GM12878 (cell line): ENCODE measurements around the gene GLT6D1. TPM values are rescaled to one million over a fixed set of nuclear protein-coding genes. Genes with fewer than 3 reads are reported as not detected.

Source experiments
- ATAC-seq: fragments of 200-7000 bp; cut with Tn5 transposase; 3 replicates; pipeline ENCODE4 v1.9.1; 2020; ENCODE audit warnings: mild to moderate bottlenecking, moderate library complexity
- BruUV-seq: library from RNA; stranded (reverse); fragments of 400-500 nt; replicated peaks from 2 replicates; lab custom pipeline; 2021; lab: Mats Ljungman, UMichigan
- CTCF ChIA-PET: fragments of 300-600 bp; sonication (Branson Sonifier 250); formaldehyde crosslinking; extraction: SDS; loops from one replicate; lab custom pipeline; 2021; ENCODE audit warnings: inconsistent platforms; lab: Yijun Ruan, JAX
- POLR2A ChIA-PET: fragments of 350-600 bp; formaldehyde crosslinking; extraction: SDS; loops from one replicate; lab custom pipeline; 2021; ENCODE audit warnings: inconsistent platforms; lab: Charles Lee
- RAD21 ChIA-PET: fragments of 300-600 bp; sonication (Branson Sonifier 250); formaldehyde crosslinking; loops from one replicate; lab custom pipeline; 2023; ENCODE audit warnings: antibody characterized with exemption; ENCODE audit not compliant: unreplicated experiment; lab: Charles Lee
- SMC1A ChIA-PET: fragments of 300-600 bp; sonication (Branson Sonifier 250); formaldehyde crosslinking; loops from one replicate; lab custom pipeline; 2023; ENCODE audit not compliant: unreplicated experiment, uncharacterized antibody; lab: Charles Lee
- DNase-seq: peaks from one replicate; pipeline ENCODE4 v3.0.0-alpha.2; 2011; ENCODE audit warnings: low read depth, low spot score
- FAIRE-seq: peaks from 3 replicates; lab custom pipeline; 2011; peaks lifted over from hg19 to GRCh38; lab: Jason Lieb, UNC
- H2AFZ ChIP-seq: 2 replicates; pipeline ENCODE4 v1.6.0; 2011; ENCODE audit warnings: low read depth, low read length, control low read depth; ENCODE audit not compliant: control insufficient read depth
- H3K27ac ChIP-seq: 2 replicates; pipeline ENCODE4 v1.5.1; 2011; ENCODE audit warnings: control low read depth; ENCODE audit not compliant: control insufficient read depth, insufficient read depth
- H3K27me3 ChIP-seq, 2 experiments: replicated peaks in 1 of 2; 2 replicates each; pipeline versions ENCODE4 v1.6.0 to v1.6.1; 2011; ENCODE audit warnings: low read length in 1 of 2; ENCODE audit not compliant: control insufficient read depth in 2 of 2, insufficient read depth in 2 of 2
- H3K36me3 ChIP-seq, 2 experiments: 2 replicates each; pipeline ENCODE4 v1.5.1; 2011; ENCODE audit warnings: low read length in 1 of 2; ENCODE audit not compliant: control insufficient read depth in 2 of 2, insufficient read depth in 2 of 2
- H3K4me1 ChIP-seq: 2 replicates; pipeline ENCODE4 v1.6.1; 2011; ENCODE audit warnings: mild to moderate bottlenecking, low read length, moderate library complexity, mixed read lengths; ENCODE audit not compliant: control insufficient read depth, insufficient read depth
- H3K4me2 ChIP-seq: 2 replicates; pipeline ENCODE4 v1.6.0; 2011; ENCODE audit warnings: control low read depth; ENCODE audit not compliant: control insufficient read depth, insufficient read depth
- H3K4me3 ChIP-seq: fragments of 200-600 bp; sonication (generic); 2 replicates; pipeline ENCODE4 v1.5.1; 2016
- H3K79me2 ChIP-seq: 2 replicates; pipeline ENCODE4 v1.6.0; 2011; ENCODE audit warnings: low read length; ENCODE audit not compliant: control insufficient read depth, insufficient read depth
- H3K9ac ChIP-seq: 2 replicates; pipeline ENCODE4 v1.8.0; 2011; ENCODE audit warnings: low read length, control low read depth, mixed read lengths; ENCODE audit not compliant: control insufficient read depth, insufficient read depth
- H3K9me3 ChIP-seq: replicated peaks from 3 replicates; pipeline ENCODE4 v1.5.1; 2011; ENCODE audit warnings: mild to moderate bottlenecking, low read length; ENCODE audit not compliant: control insufficient read depth, insufficient read depth
- H4K20me1 ChIP-seq: 2 replicates; pipeline ENCODE4 v1.6.0; 2011; ENCODE audit not compliant: control insufficient read depth, insufficient read depth
- BCL11A ChIP-seq: IDR thresholded peaks from 2 replicates; pipeline ENCODE4 v1.6.1; 2011; ENCODE audit warnings: low read depth, low read length
- BMI1 ChIP-seq: fragments of 450-650 bp; IDR thresholded peaks from 2 replicates; pipeline ENCODE4 v1.6.1; 2016; ENCODE audit warnings: mild to moderate bottlenecking, moderate library complexity, borderline replicate concordance
- DPF2 ChIP-seq: fragments of 450-650 bp; IDR thresholded peaks from 2 replicates; pipeline ENCODE4 v1.6.1; 2017; ENCODE audit warnings: mild to moderate bottlenecking
- HDAC6 ChIP-seq: fragments of 200-600 bp; sonication (generic); IDR thresholded peaks from one replicate; pipeline ENCODE4 v1.8.0; 2017; ENCODE audit warnings: antibody characterized with exemption; ENCODE audit not compliant: unreplicated experiment
- HDGF ChIP-seq: fragments of 450-650 bp; IDR thresholded peaks from 2 replicates; pipeline ENCODE4 v1.6.1; 2016; ENCODE audit warnings: antibody characterized with exemption
- IRF4 ChIP-seq: IDR thresholded peaks from 2 replicates; pipeline ENCODE4 v1.6.1; 2011; ENCODE audit warnings: low read depth, low read length
- KDM1A ChIP-seq: fragments of 200-600 bp; sonication (generic); IDR thresholded peaks from 2 replicates; pipeline ENCODE4 v1.6.1; 2016; ENCODE audit warnings: borderline replicate concordance
- NR2C2 ChIP-seq: IDR thresholded peaks from 2 replicates; pipeline ENCODE4 v1.6.1; 2011; ENCODE audit warnings: borderline replicate concordance, low read depth; ENCODE audit not compliant: control insufficient read depth, insufficient read length
- POLR2A ChIP-seq: IDR thresholded peaks from 2 replicates; pipeline ENCODE4 v1.6.1; 2011; ENCODE audit warnings: low read depth, mild to moderate bottlenecking, low read length
- SIX5 ChIP-seq: IDR thresholded peaks from 2 replicates; pipeline ENCODE4 v1.6.1; 2011; ENCODE audit warnings: mild to moderate bottlenecking, low read depth, low read length, moderate library complexity; ENCODE audit not compliant: severe bottlenecking
- TAF1 ChIP-seq: IDR thresholded peaks from 2 replicates; pipeline ENCODE4 v1.6.1; 2011; ENCODE audit warnings: mild to moderate bottlenecking, low read depth, low read length, borderline replicate concordance
- ZBED1 ChIP-seq: IDR thresholded peaks from 2 replicates; pipeline ENCODE4 v1.6.1; 2016; ENCODE audit warnings: borderline replicate concordance
- ZSCAN29 ChIP-seq: fragments of 450-650 bp; IDR thresholded peaks from 2 replicates; pipeline ENCODE4 v1.6.1; 2017; ENCODE audit warnings: mild to moderate bottlenecking, moderate library complexity
- WGBS: methylation state at CpG from one replicate; pipeline ENCODE4 v1.1.6; 2016; ENCODE audit warnings: low lambda C conversion rate; ENCODE audit not compliant: insufficient replicate concordance, insufficient coverage; ENCODE audit errors: missing lambda C conversion rate; 5-methylcytosine and 5-hydroxymethylcytosine counted together
- in situ Hi-C: fragments of 300-500 bp; cut with MboI; formaldehyde crosslinking; loops from 9 replicates; pipeline ENCODE4 v1.14.3; 2018; ENCODE audit warnings: mixed read lengths
- intact Hi-C: fragments of 100-400 bp; cut with micrococcal nuclease; formaldehyde crosslinking; loops from one replicate; pipeline ENCODE4 v1.14.2; 2022; ENCODE audit not compliant: unreplicated experiment
- polyA plus RNA-seq, 11 experiments: library from polyadenylated mRNA; depleted of rRNA in 4 of 11; unstranded in 6 of 11; stranded (reverse) in 5 of 11; fragments of >200 nt; fragmentation: Nextera tagmentation in 4 of 11; fragmentation: Illumina TruSeq in 1 of 11; extraction: Ambion mirVana in 4 of 11; extraction: Trizol in 1 of 11; gene quantifications; 1 replicate in 1 of 11; 2 replicates in 10 of 11; pipeline versions ENCODE4 v1.2.1 to v1.2.3, GENCODE V29; 2011 to 2016; ENCODE audit warnings: inconsistent platforms in 2 of 11, missing spikeins in 2 of 11, low read depth in 1 of 11
- total RNA-seq, 4 experiments: library from RNA; depleted of rRNA in 3 of 4; stranded (reverse); fragments of >200 nt in 3 of 4; fragmentation: Illumina TruSeq in 1 of 4; extraction: Trizol in 1 of 4; gene quantifications; 2 replicates each; pipeline versions ENCODE4 v1.2.1 to v1.2.3, GENCODE V29; 2013 to 2021
- TF ChIP-seq, protein P1 (sequence below): fragments of 450-650 bp; IDR thresholded peaks from 2 replicates; pipeline ENCODE4 v1.6.1; 2017; ENCODE audit warnings: mild to moderate bottlenecking, low read depth, inconsistent platforms; ENCODE audit not compliant: poor library complexity, severe bottlenecking
- TF ChIP-seq, protein P2 (sequence below): fragments of 450-650 bp; IDR thresholded peaks from 2 replicates; pipeline ENCODE4 v1.6.1; 2018; ENCODE audit warnings: mild to moderate bottlenecking, low read depth, moderate library complexity; ENCODE audit not compliant: partially characterized antibody
- TF ChIP-seq, protein P3 (sequence below): IDR thresholded peaks from 2 replicates; pipeline ENCODE4 v1.6.1; 2012; ENCODE audit warnings: mild to moderate bottlenecking, low read depth, low read length
- TF ChIP-seq, protein P4 (sequence below): IDR thresholded peaks from 2 replicates; pipeline ENCODE4 v1.6.1; 2011; ENCODE audit warnings: low read depth, mild to moderate bottlenecking, low read length, moderate library complexity, borderline replicate concordance; ENCODE audit errors: extremely low read depth

The GLT6D1 gene
- total and polyA plus RNA-seq, 10 of the 15 experiments (the other 5 are each of a cell fraction or from before 2014, with no cell fraction given) = not detected

DNA sequence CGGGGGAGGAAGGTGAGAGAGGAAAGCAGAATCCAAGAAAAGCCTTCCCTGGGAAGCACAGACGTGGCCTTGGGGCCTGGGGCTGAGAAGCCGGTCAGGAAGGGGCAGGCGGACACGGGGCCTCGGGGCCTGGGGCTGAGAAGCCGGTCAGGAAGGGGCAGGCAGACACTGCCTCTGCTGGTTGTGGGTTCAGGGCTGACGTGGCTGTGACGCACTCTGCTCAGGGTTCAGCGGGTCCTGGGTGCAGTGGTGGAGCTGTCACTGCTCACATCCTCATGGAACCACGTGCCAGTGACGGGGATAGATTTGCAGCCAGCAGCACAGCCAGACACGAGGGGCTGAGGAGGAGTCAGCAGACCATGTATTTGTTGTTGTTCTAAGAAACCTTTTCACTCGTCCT lies 65.0 kb downstream of the GLT6D1 start:
- H2AFZ ChIP-seq = no peak overlapping the region
- H3K27me3 ChIP-seq = no peaks in the 10 kb centered on the region
- BruUV-seq = no TSS peak
- POLR2A ChIA-PET = no interaction called here
- in situ Hi-C loops = no loop called here
- CTCF ChIA-PET = no interaction called here
- H3K36me3 ChIP-seq = no peaks in the 10 kb centered on the region
- no peak for ATAC-seq
- DNase-seq = no peak
- 34% methylated on average over 14 of the region's 14 CpGs for WGBS
- H3K4me3 ChIP-seq = no peak overlapping the region
- intact Hi-C loops = no loop called here
- H3K27ac ChIP-seq = no peak overlapping the region
- no peak overlapping the region for H3K9ac ChIP-seq
- SMC1A ChIA-PET = no interaction called here
- H3K9me3 ChIP-seq = no peaks in the 10 kb centered on the region
- no peak for FAIRE-seq
- no peak overlapping the region for H3K4me2 ChIP-seq
- H3K4me1 ChIP-seq = no peaks in the 10 kb centered on the region
- RAD21 ChIA-PET = no interaction called here
- H4K20me1 ChIP-seq = no peaks in the 10 kb centered on the region
- no peaks in the 10 kb centered on the region for H3K79me2 ChIP-seq
- TF ChIP-seq DPF2 (no peak), KDM1A (no peak), SIX5 (no peak), HDGF (no peak), TAF1 (no peak), POLR2A (no peak), ZSCAN29 (no peak), ZBED1 (no peak), IRF4 (no peak), BCL11A (no peak), HDAC6 (no peak), NR2C2 (no peak), BMI1 (no peak)
- TF ChIP-seq, protein P1, sequence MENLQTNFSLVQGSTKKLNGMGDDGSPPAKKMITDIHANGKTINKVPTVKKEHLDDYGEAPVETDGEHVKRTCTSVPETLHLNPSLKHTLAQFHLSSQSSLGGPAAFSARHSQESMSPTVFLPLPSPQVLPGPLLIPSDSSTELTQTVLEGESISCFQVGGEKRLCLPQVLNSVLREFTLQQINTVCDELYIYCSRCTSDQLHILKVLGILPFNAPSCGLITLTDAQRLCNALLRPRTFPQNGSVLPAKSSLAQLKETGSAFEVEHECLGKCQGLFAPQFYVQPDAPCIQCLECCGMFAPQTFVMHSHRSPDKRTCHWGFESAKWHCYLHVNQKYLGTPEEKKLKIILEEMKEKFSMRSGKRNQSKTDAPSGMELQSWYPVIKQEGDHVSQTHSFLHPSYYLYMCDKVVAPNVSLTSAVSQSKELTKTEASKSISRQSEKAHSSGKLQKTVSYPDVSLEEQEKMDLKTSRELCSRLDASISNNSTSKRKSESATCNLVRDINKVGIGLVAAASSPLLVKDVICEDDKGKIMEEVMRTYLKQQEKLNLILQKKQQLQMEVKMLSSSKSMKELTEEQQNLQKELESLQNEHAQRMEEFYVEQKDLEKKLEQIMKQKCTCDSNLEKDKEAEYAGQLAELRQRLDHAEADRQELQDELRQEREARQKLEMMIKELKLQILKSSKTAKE = no peak
- TF ChIP-seq, protein P2, sequence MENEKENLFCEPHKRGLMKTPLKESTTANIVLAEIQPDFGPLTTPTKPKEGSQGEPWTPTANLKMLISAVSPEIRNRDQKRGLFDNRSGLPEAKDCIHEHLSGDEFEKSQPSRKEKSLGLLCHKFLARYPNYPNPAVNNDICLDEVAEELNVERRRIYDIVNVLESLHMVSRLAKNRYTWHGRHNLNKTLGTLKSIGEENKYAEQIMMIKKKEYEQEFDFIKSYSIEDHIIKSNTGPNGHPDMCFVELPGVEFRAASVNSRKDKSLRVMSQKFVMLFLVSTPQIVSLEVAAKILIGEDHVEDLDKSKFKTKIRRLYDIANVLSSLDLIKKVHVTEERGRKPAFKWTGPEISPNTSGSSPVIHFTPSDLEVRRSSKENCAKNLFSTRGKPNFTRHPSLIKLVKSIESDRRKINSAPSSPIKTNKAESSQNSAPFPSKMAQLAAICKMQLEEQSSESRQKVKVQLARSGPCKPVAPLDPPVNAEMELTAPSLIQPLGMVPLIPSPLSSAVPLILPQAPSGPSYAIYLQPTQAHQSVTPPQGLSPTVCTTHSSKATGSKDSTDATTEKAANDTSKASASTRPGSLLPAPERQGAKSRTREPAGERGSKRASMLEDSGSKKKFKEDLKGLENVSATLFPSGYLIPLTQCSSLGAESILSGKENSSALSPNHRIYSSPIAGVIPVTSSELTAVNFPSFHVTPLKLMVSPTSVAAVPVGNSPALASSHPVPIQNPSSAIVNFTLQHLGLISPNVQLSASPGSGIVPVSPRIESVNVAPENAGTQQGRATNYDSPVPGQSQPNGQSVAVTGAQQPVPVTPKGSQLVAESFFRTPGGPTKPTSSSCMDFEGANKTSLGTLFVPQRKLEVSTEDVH = no peak
- TF ChIP-seq, protein P3, sequence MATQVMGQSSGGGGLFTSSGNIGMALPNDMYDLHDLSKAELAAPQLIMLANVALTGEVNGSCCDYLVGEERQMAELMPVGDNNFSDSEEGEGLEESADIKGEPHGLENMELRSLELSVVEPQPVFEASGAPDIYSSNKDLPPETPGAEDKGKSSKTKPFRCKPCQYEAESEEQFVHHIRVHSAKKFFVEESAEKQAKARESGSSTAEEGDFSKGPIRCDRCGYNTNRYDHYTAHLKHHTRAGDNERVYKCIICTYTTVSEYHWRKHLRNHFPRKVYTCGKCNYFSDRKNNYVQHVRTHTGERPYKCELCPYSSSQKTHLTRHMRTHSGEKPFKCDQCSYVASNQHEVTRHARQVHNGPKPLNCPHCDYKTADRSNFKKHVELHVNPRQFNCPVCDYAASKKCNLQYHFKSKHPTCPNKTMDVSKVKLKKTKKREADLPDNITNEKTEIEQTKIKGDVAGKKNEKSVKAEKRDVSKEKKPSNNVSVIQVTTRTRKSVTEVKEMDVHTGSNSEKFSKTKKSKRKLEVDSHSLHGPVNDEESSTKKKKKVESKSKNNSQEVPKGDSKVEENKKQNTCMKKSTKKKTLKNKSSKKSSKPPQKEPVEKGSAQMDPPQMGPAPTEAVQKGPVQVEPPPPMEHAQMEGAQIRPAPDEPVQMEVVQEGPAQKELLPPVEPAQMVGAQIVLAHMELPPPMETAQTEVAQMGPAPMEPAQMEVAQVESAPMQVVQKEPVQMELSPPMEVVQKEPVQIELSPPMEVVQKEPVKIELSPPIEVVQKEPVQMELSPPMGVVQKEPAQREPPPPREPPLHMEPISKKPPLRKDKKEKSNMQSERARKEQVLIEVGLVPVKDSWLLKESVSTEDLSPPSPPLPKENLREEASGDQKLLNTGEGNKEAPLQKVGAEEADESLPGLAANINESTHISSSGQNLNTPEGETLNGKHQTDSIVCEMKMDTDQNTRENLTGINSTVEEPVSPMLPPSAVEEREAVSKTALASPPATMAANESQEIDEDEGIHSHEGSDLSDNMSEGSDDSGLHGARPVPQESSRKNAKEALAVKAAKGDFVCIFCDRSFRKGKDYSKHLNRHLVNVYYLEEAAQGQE = no peak
- TF ChIP-seq, protein P4, sequence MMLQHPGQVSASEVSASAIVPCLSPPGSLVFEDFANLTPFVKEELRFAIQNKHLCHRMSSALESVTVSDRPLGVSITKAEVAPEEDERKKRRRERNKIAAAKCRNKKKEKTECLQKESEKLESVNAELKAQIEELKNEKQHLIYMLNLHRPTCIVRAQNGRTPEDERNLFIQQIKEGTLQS = no peak
